Head of caudate nucleus (tissue), 42 donors: Measurements from ENCODE around the gene ANKRD44.
"Not testable (repeated sequence)": the region's sequence is repeated elsewhere in the genome, so short reads cannot be mapped to it uniquely, and the experiment has no call there.

ENCODE experiments used
- DNase-seq, 42 donors: peaks; one replicate each; pipeline versions ENCODE4 v3.0.0 to v3.0.0-alpha.2; 2020 to 2021; ENCODE audit warnings: mixed read lengths in 7 of 42
- intact Hi-C: fragments of 100-400 bp; cut with DNase I; formaldehyde crosslinking; loops from one replicate; pipeline ENCODE4 v1.15.0; 2022

ANKRD44 gene

GRCh38 chr2:197042739-197043196 lies 267.8 kb downstream of the ANKRD44 start:
- intact Hi-C loops: no loop called here
- no peak for DNase-seq

- intact Hi-C loops: no loop called here
- no peak for DNase-seq
Measured at GRCh38 chr2:197037863-197038398, 272.6 kb downstream of the ANKRD44 start.

- intact Hi-C loops: no loop called here
- DNase-seq: no peak
Measured at GRCh38 chr2:197035002-197035401, 275.6 kb downstream of the ANKRD44 start.

GRCh38 chr2:197034292-197034691 lies 276.3 kb downstream of the ANKRD44 start:
- intact Hi-C loops: no loop called here
- no peak for DNase-seq

GRCh38 chr2:197033222-197033621 lies 277.4 kb downstream of the ANKRD44 start:
- intact Hi-C loops: no loop called here

GRCh38 chr2:197031803-197032202 lies 278.8 kb downstream of the ANKRD44 start:
- intact Hi-C loops: no loop called here
- no peak for DNase-seq

More at GRCh38 chr2:197033222-197033621, 277.4 kb downstream of the ANKRD44 start:
- no peak for DNase-seq

- no peak for DNase-seq
- intact Hi-C loops: no loop called here
Measured at GRCh38 chr2:197030090-197030489, 280.5 kb downstream of the ANKRD44 start.

- intact Hi-C loops: no loop called here
- DNase-seq: no peak
Measured at GRCh38 chr2:197028633-197029032, 281.9 kb downstream of the ANKRD44 start.

- DNase-seq: no peak
- intact Hi-C loops: no loop called here
Measured at GRCh38 chr2:197028230-197028629, 282.4 kb downstream of the ANKRD44 start.

- no peak for DNase-seq
- intact Hi-C loops: no loop called here
Measured at GRCh38 chr2:197024206-197024605, 286.4 kb downstream of the ANKRD44 start.

GRCh38 chr2:197020921-197021320 lies 289.7 kb downstream of the ANKRD44 start:
- DNase-seq, intact Hi-C loops: not testable (repeated sequence)

GRCh38 chr2:197013098-197013497 lies 297.5 kb downstream of the ANKRD44 start:
- intact Hi-C loops: loop anchor here (5.0 to 10.0 kb wide), 2 partner anchors 94 to 302 kb away; partner anchors contain the start of gene ANKRD44
- DNase-seq: no peak

GRCh38 chr2:197011801-197012641 lies 298.6 kb downstream of the ANKRD44 start:
- DNase-seq: peak in 32 of 42 donors; percentile 22 to 82 (median 60)
- intact Hi-C loops: loop anchor here (5.0 to 10.0 kb wide), 2 partner anchors 95 to 303 kb away; partner anchors contain the start of gene ANKRD44

GRCh38 chr2:197011021-197011417 lies 299.6 kb downstream of the ANKRD44 start:
- DNase-seq: no peak
- intact Hi-C loops: loop anchor here (5.0 to 10.0 kb wide), 2 partner anchors 96 to 304 kb away; partner anchors contain the start of gene ANKRD44

GRCh38 chr2:197010200-197011020 lies 300.2 kb downstream of the ANKRD44 start:
- intact Hi-C loops: loop anchor here (5.0 to 10.0 kb wide), 2 partner anchors 97 to 304 kb away; partner anchors contain the start of gene ANKRD44
- no peak for DNase-seq

- intact Hi-C loops, DNase-seq: not testable (repeated sequence)
Measured at GRCh38 chr2:197008741-197009341, 301.7 kb downstream of the ANKRD44 start.

GRCh38 chr2:197007716-197008628 lies 302.6 kb downstream of the ANKRD44 start:
- intact Hi-C loops: no loop called here
- DNase-seq: no peak

- intact Hi-C loops: no loop called here
- DNase-seq: no peak
Measured at GRCh38 chr2:197001921-197002320, 308.7 kb downstream of the ANKRD44 start.
